ENCODE results near the gene IL17A.

IL17A gene

DNA sequence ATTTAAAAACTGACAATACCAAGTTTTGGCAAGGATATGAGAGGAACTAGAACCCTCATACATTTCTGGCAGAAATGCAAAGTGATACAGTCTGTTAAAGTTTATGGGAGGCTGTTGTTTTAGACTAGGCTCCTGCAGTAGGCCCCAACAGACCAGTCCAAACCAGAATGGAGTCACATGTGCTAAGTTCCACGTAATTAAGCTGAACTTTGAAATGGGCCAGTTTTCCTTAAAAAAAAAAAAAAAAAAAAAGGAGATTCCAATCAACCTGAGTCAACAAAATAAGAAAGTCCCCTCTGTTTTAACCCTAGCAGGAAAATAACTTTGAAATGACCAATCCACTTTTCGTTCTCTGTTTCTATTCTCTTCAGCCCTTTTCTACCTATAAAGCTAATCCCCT, 31.6 kb downstream of the IL17A start:
- no peak for DNase-seq

DNA sequence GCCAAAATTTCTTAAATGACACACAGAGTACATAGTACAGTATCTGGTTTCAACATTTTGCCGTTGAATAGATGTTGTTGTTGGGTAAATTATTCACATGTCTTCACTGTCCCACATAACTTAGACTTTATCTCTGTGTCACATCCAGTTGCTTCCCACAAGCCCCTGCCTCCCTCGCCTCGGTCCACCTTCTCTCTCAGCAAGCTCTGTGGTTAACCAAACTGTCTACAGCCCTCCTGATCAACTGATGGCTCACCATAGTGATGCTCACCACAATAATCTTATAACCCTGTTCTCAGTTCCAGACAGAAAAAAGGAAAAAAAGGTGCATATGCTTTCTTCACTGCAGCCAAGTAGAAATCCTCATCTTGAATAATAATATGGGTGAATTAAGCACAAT, 35.1 kb downstream of the IL17A start:
- no peak for DNase-seq

DNA sequence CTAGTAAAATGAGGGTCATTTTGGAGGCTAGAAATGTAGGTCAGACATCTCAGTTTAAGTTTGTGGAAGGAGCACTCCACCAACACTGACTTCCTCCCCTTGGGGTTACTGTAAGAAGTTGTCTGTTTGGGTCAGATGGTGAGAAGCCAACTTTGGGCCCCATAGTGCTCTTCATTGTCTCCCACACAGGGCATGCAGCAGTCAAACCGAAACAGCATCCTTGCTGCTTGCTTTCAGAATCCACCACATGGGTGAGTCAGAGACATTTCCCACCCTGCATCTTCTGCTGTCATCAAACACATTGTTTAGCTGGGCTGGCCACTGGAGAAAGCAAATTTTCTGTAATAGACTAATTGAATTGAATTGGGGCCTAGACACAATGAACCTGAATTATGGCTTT, 41.3 kb downstream of the IL17A start:
- no peak for DNase-seq

DNA sequence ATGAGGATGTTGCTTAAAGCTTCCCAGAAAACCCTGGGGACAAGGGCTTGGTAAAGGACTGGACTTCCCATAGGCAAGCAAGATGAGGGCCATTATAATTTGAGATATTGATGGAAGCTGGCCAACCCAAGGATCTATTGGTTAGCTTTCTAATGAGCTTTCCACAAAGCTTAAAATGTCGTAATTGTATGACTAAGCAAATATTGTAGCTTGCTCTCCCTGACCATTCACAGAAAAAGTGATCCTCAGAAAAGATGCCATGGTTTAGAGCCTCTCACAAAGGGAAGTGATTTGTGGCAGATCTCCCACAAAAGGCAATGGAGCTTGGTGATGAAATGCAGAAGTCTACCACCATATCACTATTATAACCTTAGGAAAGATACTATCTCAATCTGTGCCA, 44.5 kb downstream of the IL17A start:
- DNase-seq, result no peak

DNA sequence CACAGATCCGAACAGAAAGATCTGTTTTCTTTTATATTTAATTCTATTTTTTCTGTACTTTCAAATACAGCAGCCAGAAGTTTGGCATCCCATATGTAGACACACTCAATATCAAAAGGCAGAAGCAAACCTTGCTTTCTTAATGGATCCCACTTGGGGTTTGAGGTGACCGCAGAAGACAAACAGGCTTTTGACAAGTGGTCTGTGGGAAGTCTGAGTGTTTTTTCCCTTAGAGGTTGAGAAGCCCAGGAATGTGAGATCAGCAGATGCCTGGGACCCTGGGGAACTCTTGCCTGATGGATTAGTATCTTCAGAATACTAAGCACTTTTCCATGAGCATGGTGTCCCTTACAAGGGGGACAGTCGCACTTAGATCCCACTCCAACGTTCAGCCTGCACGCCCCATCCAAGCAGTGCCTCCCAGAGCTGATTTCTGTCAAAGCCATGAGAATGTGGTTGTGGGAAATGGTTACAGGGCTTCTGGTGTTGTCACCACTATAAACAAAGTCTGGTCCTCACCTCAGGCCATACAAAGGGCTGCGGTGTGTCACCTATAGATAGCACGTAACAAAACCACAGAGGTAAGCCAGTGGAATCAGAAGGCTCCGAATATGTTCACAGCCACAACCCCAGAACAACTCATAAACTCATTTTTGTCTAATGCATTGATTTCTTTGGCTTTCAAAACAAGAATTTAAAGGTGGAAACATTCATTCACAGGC, 45.4 kb downstream of the IL17A start:
- DNase-seq, result no peak

DNA sequence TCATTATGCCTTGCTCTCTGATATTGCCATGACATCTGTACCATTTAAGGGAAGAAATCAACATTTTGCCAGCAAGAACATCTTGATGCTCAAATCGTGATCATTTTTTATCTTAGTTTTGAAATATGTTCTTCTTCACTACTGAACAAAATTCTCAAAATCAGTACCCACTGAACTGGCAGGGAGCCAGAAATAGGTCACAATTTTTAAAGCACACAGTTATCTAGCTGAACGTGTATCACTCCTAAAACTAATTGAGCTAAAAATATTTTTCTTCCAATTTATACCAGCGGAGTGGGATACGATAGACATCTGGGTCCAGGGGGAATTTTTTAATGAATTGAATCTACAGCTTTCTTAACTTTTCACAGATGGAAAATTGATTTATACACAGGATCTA, 46.8 kb downstream of the IL17A start:
- DNase-seq, result no peak

DNA sequence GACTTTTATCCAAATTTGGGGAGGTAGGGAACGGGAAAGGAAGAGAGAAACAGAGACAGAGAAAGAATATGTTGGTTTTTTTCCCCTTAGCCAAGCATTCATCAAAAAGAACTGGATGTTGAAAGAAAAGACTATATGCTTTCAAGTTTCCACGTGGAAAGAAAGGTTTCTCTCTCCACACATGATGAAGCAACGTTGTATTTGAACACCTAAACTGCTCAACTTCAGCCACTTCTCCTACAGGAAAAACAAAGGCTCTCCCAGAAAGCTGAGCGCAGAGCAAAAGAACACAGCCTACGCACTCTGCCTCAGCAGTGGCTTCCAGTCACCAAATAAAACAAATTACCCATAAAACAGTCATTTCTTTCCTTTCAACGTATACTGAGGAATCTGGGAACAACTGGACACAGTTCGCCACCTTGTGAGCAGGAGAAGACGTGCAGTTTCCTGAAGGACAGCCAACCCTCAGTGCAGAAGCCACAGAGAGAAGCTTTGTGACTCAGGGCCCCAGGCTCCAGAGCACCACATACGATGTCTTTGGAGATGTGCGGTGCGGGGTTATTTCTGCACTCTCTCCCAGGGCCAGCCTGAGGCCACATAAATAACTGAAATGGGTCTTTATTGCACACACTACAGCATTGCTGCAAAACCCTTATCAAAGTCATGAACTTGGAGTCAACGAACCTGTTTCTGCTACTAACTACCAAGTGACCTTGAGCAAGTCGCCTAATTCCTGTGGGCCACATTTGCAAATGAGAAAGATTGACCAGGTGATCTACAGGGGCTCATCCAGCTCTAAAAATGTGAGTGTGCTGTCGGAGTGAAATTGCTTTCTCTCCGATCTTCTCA, 48.0 kb downstream of the IL17A start:
- DNase-seq, result peak; percentile 55
